CD8-positive, alpha-beta memory T cell (primary cell): ENCODE results near the gene MMS22L. TPM values are rescaled to one million over a fixed set of nuclear protein-coding genes. Genes with fewer than 3 reads are reported as not detected.
"Not testable (repeated sequence)": the region's sequence is repeated elsewhere in the genome, so short reads cannot be mapped to it uniquely, and the experiment has no call there.

Experiments
- CTCF ChIA-PET: fragments of 350-600 bp; sonication (Branson Sonifier 250); formaldehyde crosslinking; loops from one replicate; lab custom pipeline; 2021; ENCODE audit warnings: antibody characterized with exemption; lab: Charles Lee
- POLR2A ChIA-PET: fragments of 350-600 bp; sonication (Branson Sonifier 250); formaldehyde crosslinking; loops from one replicate; lab custom pipeline; 2021; ENCODE audit warnings: antibody characterized with exemption; lab: Charles Lee
- DNase-seq, 5 donors: peaks; one replicate each; pipeline versions ENCODE4 v3.0.0 to v3.0.0-alpha.2; 2020 to 2022; ENCODE audit warnings: mixed read lengths in 1 of 5
- H3K27ac ChIP-seq: one replicate; pipeline ENCODE4 v1.7.0; 2013; ENCODE audit warnings: low read depth, mild to moderate bottlenecking, low read length, moderate library complexity
- H3K27me3 ChIP-seq: 2 replicates; pipeline ENCODE4 v1.7.0; 2013; ENCODE audit warnings: low read length, mild to moderate bottlenecking; ENCODE audit not compliant: insufficient read depth, poor library complexity, severe bottlenecking
- H3K36me3 ChIP-seq: 2 replicates; pipeline ENCODE4 v1.7.0; 2013; ENCODE audit warnings: mild to moderate bottlenecking, low read length, moderate library complexity; ENCODE audit not compliant: insufficient read depth
- H3K4me1 ChIP-seq: 2 replicates; pipeline ENCODE4 v1.7.0; 2013; ENCODE audit warnings: mild to moderate bottlenecking, low read length, moderate library complexity; ENCODE audit not compliant: insufficient read depth
- H3K4me3 ChIP-seq: 2 replicates; pipeline ENCODE4 v1.7.0; 2013; ENCODE audit warnings: mild to moderate bottlenecking, low read length
- H3K9me3 ChIP-seq: 2 replicates; pipeline ENCODE4 v1.7.0; 2013; ENCODE audit warnings: mild to moderate bottlenecking, low read length
- H3K27ac Mint-ChIP-seq, 8 donors: one replicate each; pipeline ENCODE4 v1.8.0; 2020 to 2021; ENCODE audit warnings: mixed read lengths in 8 of 8, mild to moderate bottlenecking in 6 of 8, inconsistent platforms in 3 of 8, moderate library complexity in 3 of 8
- H3K27me3 Mint-ChIP-seq, 2 donors: one replicate each; pipeline ENCODE4 v1.8.0; 2020 to 2021; ENCODE audit warnings: mixed read lengths in 2 of 2, mild to moderate bottlenecking in 1 of 2, moderate library complexity in 1 of 2
- H3K36me3 Mint-ChIP-seq, 3 donors: one replicate each; pipeline ENCODE4 v1.8.0; 2020 to 2021; ENCODE audit warnings: mixed read lengths in 3 of 3, inconsistent platforms in 1 of 3, mild to moderate bottlenecking in 1 of 3
- H3K4me1 Mint-ChIP-seq, 3 donors: one replicate each; pipeline ENCODE4 v1.8.0; 2020 to 2021; ENCODE audit warnings: mixed read lengths in 3 of 3, inconsistent platforms in 1 of 3, mild to moderate bottlenecking in 1 of 3
- H3K4me3 Mint-ChIP-seq, 7 donors: one replicate each; pipeline ENCODE4 v1.8.0; 2020 to 2021; ENCODE audit warnings: mixed read lengths in 7 of 7, mild to moderate bottlenecking in 6 of 7, moderate library complexity in 4 of 7, inconsistent platforms in 2 of 7
- H3K9me3 Mint-ChIP-seq, 5 donors: one replicate each; pipeline ENCODE4 v1.8.0; 2020 to 2022; ENCODE audit warnings: mixed read lengths in 5 of 5, mild to moderate bottlenecking in 3 of 5, moderate library complexity in 2 of 5, inconsistent platforms in 1 of 5
- polyA plus RNA-seq: library from polyadenylated mRNA; unstranded; fragments of 300-500 nt; fragmentation: Illumina TruSeq; gene quantifications from one replicate; pipeline ENCODE4 v1.2.3, GENCODE V29; 2021
- total RNA-seq, 2 experiments: library from RNA; stranded (reverse); gene quantifications; one replicate each; pipeline ENCODE4 v1.2.3, GENCODE V29; 2021

The MMS22L gene
- total and polyA plus RNA-seq, 3 experiments from 2014 or later, result 2.5 to 32.0 (median 30.9) TPM

DNA sequence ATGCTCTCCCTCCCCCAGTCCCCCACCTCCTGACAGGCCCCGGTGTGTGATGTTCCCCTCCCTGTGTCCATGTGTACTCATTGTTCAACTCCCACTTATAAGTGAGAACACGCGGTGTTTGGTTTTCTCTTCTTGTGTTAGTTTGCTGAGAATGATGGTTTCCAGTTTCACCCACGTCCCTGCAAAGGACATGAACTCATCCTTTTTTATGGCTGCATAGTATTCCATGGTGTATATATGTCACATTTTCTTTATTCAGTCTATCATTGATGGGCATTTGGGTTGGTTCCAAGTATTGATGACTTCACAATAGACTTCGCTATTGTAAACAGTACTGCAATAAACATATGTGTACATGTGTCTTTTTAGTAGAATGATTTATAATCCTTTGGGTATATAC is 127.6 kb downstream of the MMS22L start:
- POLR2A ChIA-PET, H3K27ac Mint-ChIP-seq, H3K27me3 ChIP-seq, H3K4me3 Mint-ChIP-seq, H3K36me3 ChIP-seq, CTCF ChIA-PET, DNase-seq, H3K4me3 ChIP-seq, H3K9me3 ChIP-seq, H3K4me1 ChIP-seq, H3K4me1 Mint-ChIP-seq, H3K27ac ChIP-seq, H3K27me3 Mint-ChIP-seq: not testable (repeated sequence)
- Mint-ChIP-seq H3K9me3 (peaks cover 5 to 20% (median 12%) of the 10 kb centered on the region in 5 donors), H3K36me3 (peaks cover 19 to 38% (median 29%) of the 10 kb centered on the region in 3 donors)

DNA sequence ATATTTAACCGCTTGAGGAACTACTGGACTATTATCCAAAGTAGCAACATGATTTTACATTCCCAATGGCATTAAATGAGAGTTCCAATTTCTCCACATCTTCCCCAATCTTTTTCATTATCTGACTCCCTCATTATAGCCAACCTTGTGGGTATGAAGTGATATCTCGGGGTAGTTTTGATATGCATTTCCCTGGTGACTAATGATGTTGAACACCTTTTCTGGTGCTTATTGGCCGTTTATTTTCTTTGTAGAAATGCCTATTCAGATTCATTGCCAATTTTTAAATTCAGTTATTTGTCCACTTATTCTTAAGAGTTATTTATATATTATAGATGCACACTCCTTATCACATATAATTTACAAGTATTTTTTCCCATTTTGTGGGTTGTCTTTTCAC is 129.0 kb downstream of the MMS22L start:
- ChIA-PET CTCF (no interaction called here), POLR2A (no interaction called here)
- Mint-ChIP-seq H3K27ac (no peak overlapping the region), H3K36me3 (peaks cover 23 to 34% (median 29%) of the 10 kb centered on the region in 3 donors), H3K27me3 (no peaks in the 10 kb centered on the region), H3K4me3 (no peak overlapping the region), H3K9me3 (peaks cover 5 to 20% (median 11%) of the 10 kb centered on the region in 5 donors), H3K4me1 (no peaks in the 10 kb centered on the region)
- Histone ChIP-seq H3K27ac (no peak overlapping the region), H3K9me3 (no peaks in the 10 kb centered on the region), H3K4me3 (no peak overlapping the region), H3K27me3 (no peaks in the 10 kb centered on the region), H3K4me1 (no peaks in the 10 kb centered on the region), H3K36me3 (no peaks in the 10 kb centered on the region)
- no peak for DNase-seq

DNA sequence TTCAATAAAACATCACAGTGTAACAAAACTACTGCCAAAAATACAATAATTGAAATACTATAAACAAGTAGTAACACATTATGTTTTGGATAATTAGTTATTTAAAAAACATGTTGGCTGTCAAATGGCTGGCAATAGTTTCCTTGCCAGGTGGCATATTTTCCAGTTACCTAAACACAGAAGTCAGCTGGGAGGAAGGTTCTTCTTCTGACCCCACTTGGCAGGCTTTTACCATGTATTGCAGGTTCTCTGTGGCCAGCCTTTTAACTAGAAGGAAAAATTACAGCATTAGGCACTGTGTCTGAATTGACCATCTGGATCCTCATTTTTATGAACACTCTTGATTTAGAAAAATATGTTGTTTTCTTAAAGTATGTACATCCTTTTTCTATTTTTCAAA is 131.4 kb downstream of the MMS22L start:
- no peaks in the 10 kb centered on the region for H3K4me1 ChIP-seq
- no peaks in the 10 kb centered on the region for H3K4me1 Mint-ChIP-seq
- H3K27ac Mint-ChIP-seq, result no peak overlapping the region
- peaks cover 0 to 11% (median 8%) of the 10 kb centered on the region in 5 donors for H3K9me3 Mint-ChIP-seq
- peaks cover 9 to 17% (median 16%) of the 10 kb centered on the region in 3 donors for H3K36me3 Mint-ChIP-seq
- no peaks in the 10 kb centered on the region for H3K27me3 Mint-ChIP-seq
- no peaks in the 10 kb centered on the region for H3K9me3 ChIP-seq
- no peak overlapping the region for H3K27ac ChIP-seq
- H3K27me3 ChIP-seq, result no peaks in the 10 kb centered on the region
- no peaks in the 10 kb centered on the region for H3K36me3 ChIP-seq
- H3K4me3 ChIP-seq, result no peak overlapping the region
- H3K4me3 Mint-ChIP-seq, result no peak overlapping the region
- no peak for DNase-seq
- POLR2A ChIA-PET, result no interaction called here
- CTCF ChIA-PET, result no interaction called here

GRCh38 chr6:97150932-97151331 is 132.1 kb downstream of the MMS22L start:
- H3K9me3 ChIP-seq, result no peaks in the 10 kb centered on the region
- CTCF ChIA-PET, result no interaction called here
- no peaks in the 10 kb centered on the region for H3K4me1 Mint-ChIP-seq
- peaks cover 0 to 7% (median 3%) of the 10 kb centered on the region in 5 donors for H3K9me3 Mint-ChIP-seq
- no peaks in the 10 kb centered on the region for H3K27me3 Mint-ChIP-seq
- no peak overlapping the region for H3K27ac ChIP-seq
- no peaks in the 10 kb centered on the region for H3K4me1 ChIP-seq
- DNase-seq, result no peak
- no peak overlapping the region for H3K4me3 Mint-ChIP-seq
- peaks cover 3 to 16% (median 15%) of the 10 kb centered on the region in 3 donors for H3K36me3 Mint-ChIP-seq
- no peaks in the 10 kb centered on the region for H3K36me3 ChIP-seq
- H3K27ac Mint-ChIP-seq, result no peak overlapping the region
- no peaks in the 10 kb centered on the region for H3K27me3 ChIP-seq
- no peak overlapping the region for H3K4me3 ChIP-seq
- POLR2A ChIA-PET, result no interaction called here

GRCh38 chr6:97147421-97147820 is 135.6 kb downstream of the MMS22L start:
- Histone ChIP-seq H3K27me3 (no peaks in the 10 kb centered on the region), H3K4me1 (no peaks in the 10 kb centered on the region), H3K27ac (no peak overlapping the region), H3K36me3 (no peaks in the 10 kb centered on the region), H3K4me3 (no peak overlapping the region), H3K9me3 (no peaks in the 10 kb centered on the region)
- Mint-ChIP-seq H3K27me3 (no peaks in the 10 kb centered on the region), H3K9me3 (no peaks in the 10 kb centered on the region), H3K36me3 (peaks cover 0 to 19% (median 13%) of the 10 kb centered on the region in 3 donors), H3K4me1 (no peaks in the 10 kb centered on the region), H3K4me3 (no peak overlapping the region), H3K27ac (no peak overlapping the region)
- no peak for DNase-seq
- POLR2A ChIA-PET, result no interaction called here
- CTCF ChIA-PET, result no interaction called here

DNA sequence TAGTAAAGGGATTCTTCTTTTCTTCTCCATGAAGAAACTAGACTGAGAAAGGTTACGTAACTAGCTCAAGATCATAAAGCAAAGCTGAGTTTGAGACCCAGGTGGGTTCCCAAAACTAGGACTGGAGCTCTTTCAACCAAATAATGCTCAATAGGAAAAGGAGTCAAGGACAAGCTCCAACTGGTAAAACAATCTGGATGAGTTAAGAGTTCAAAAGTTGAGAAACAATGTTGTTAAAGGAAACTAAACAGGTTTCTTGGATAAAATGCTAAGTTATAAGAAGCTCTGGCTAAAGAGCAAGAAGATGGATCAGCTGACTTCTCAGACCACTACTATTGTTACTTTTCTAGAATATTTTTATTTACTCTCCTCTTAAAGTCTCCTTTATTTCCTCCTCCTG is 137.3 kb downstream of the MMS22L start:
- CTCF ChIA-PET, result no interaction called here
- DNase-seq, result no peak

DNA sequence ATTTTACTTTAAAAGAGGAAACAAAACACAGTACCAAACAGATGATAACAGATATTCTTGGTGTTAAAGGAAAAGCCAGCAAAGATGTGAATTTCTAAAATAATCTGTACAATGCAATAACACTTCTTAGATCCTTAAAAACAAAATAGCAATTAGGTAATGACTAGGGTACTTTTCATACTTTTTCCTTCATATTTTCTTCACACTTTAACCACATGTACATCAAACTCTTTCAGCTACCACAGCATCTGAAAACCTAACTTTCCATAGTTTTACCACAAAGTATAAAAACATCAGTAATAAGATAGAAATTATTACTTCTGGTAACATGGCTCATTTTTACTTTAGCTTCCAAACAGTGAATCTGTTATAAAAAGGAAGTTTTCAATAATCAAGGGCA is 141.3 kb downstream of the MMS22L start:
- no peaks in the 10 kb centered on the region for H3K27me3 ChIP-seq
- peak overlapping the region in 1 of 8 donors; percentile 50 for H3K27ac Mint-ChIP-seq
- H3K9me3 ChIP-seq, result no peaks in the 10 kb centered on the region
- H3K4me1 ChIP-seq, result no peaks in the 10 kb centered on the region
- H3K27me3 Mint-ChIP-seq, result no peaks in the 10 kb centered on the region
- no peak for DNase-seq
- H3K4me1 Mint-ChIP-seq, result peaks cover 4 to 5% (median 4%) of the 10 kb centered on the region in 3 donors
- no peak overlapping the region for H3K4me3 ChIP-seq
- CTCF ChIA-PET, result no interaction called here
- POLR2A ChIA-PET, result no interaction called here
- H3K27ac ChIP-seq, result no peak overlapping the region
- H3K36me3 ChIP-seq, result no peaks in the 10 kb centered on the region
- H3K9me3 Mint-ChIP-seq, result no peaks in the 10 kb centered on the region
- H3K36me3 Mint-ChIP-seq, result peaks cover 4 to 5% (median 5%) of the 10 kb centered on the region in 3 donors
- no peak overlapping the region for H3K4me3 Mint-ChIP-seq

More for the DNA sequence above, 137.3 kb downstream of the MMS22L start:
- Mint-ChIP-seq H3K36me3 (peaks cover 0 to 13% (median 12%) of the 10 kb centered on the region in 3 donors), H3K27me3 (no peaks in the 10 kb centered on the region), H3K9me3 (no peaks in the 10 kb centered on the region), H3K4me3 (no peak overlapping the region), H3K4me1 (peaks cover 4 to 5% (median 4%) of the 10 kb centered on the region in 3 donors), H3K27ac (no peak overlapping the region)
- POLR2A ChIA-PET, result no interaction called here
- H3K4me3 ChIP-seq, result no peak overlapping the region
- H3K4me1 ChIP-seq, result no peaks in the 10 kb centered on the region
- H3K27ac ChIP-seq, result no peak overlapping the region
- H3K9me3 ChIP-seq, result no peaks in the 10 kb centered on the region
- H3K36me3 ChIP-seq, result no peaks in the 10 kb centered on the region
- no peaks in the 10 kb centered on the region for H3K27me3 ChIP-seq

DNA sequence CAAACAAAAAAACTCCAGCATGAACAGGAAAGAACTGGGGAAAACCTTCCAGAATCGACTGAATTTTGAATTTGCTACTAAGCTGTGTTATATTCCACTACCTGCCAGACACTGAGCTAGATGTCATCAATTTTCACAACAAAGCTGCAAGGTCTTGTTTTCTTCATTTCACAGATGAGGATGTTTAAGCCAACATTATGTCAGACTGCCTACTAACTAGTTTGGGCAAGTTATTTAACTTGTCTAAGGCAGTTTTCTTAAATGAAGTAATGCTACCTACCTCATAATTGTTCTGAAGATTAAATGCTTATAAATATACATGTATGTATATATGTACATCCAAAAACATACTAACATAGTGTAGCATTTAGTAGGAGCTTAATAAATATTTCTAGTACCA is 144.4 kb downstream of the MMS22L start:
- H3K4me1 Mint-ChIP-seq, result peaks cover 4 to 5% (median 4%) of the 10 kb centered on the region in 3 donors
- no peak overlapping the region for H3K27ac Mint-ChIP-seq
- Histone ChIP-seq H3K27ac (no peak overlapping the region), H3K4me1 (no peaks in the 10 kb centered on the region), H3K27me3 (no peaks in the 10 kb centered on the region), H3K9me3 (no peaks in the 10 kb centered on the region), H3K4me3 (no peak overlapping the region), H3K36me3 (no peaks in the 10 kb centered on the region)
- no peaks in the 10 kb centered on the region for H3K9me3 Mint-ChIP-seq
- POLR2A ChIA-PET, result no interaction called here
- no peak for DNase-seq
- H3K27me3 Mint-ChIP-seq, result peaks cover 0 to 1% of the 10 kb centered on the region in 2 donors
- peaks cover 3 to 5% (median 4%) of the 10 kb centered on the region in 3 donors for H3K36me3 Mint-ChIP-seq
- H3K4me3 Mint-ChIP-seq, result no peak overlapping the region
- CTCF ChIA-PET, result no interaction called here
